ENCODE data around the gene CZIB. TPM values are rescaled to one million over a fixed set of nuclear protein-coding genes. Genes with fewer than 3 reads are reported as not detected.

Gene CZIB
- total and polyA plus RNA-seq, 2 of the 13 experiments (the other 11 are each of a cell fraction or from before 2014, with no cell fraction given): 49.2 to 67.0 TPM

GRCh38 chr1:53220171-53220961 lies at the start of gene CZIB (continued):
- TF ChIP-seq ZBTB3 (CRISPR knock-in tag; IDR thresholded peaks at IDR 0.05; ENCODE audit: borderline replicate concordance, low read depth): 0 out of 2 replicates have a peak, but pooled peaks have one; percentile 27
- TF ChIP-seq ZFP41 (CRISPR knock-in tag; IDR thresholded peaks at IDR 0.05; ENCODE audit: borderline replicate concordance): peak; percentile 92
- peak; percentile 86; the same call in 1 of the 2 replicates for TF ChIP-seq IKZF5 (CRISPR knock-in tag; IDR thresholded peaks at IDR 0.05)
- TF ChIP-seq NFAT5 (CRISPR knock-in tag; IDR thresholded peaks at IDR 0.05): no peak
- peak; percentile 43; the same call in 1 of the 2 replicates for TF ChIP-seq ZNF792 (CRISPR knock-in tag; IDR thresholded peaks at IDR 0.05)
- peak; percentile 42; the same call in 1 of the 2 replicates for TF ChIP-seq ZNF747 (CRISPR knock-in tag; IDR thresholded peaks at IDR 0.05; ENCODE audit: borderline replicate concordance)
- peak; percentile 95; the same call in 1 of the 2 replicates for TF ChIP-seq ZNF614 (CRISPR knock-in tag; IDR thresholded peaks at IDR 0.05; ENCODE audit: borderline replicate concordance)
- peak; percentile 90; the same call in 1 of the 2 replicates for TF ChIP-seq ZNF558 (CRISPR knock-in tag; IDR thresholded peaks at IDR 0.05; ENCODE audit: borderline replicate concordance)
- no peak for TF ChIP-seq SMYD3 (CRISPR knock-in tag; IDR thresholded peaks at IDR 0.05)
- TF ChIP-seq HNRNPUL1 (IDR thresholded peaks at IDR 0.05; ENCODE audit: low read depth, low read length): no peak
- no peak; the same call in 1 of the 2 replicates for TF ChIP-seq NCOR1 (IDR thresholded peaks at IDR 0.05; ENCODE audit: borderline replicate concordance, low read length)
- TF ChIP-seq ZMYM2 (CRISPR knock-in tag; IDR thresholded peaks at IDR 0.05): no peak
- TF ChIP-seq ATF6 (CRISPR knock-in tag; conservative IDR thresholded peaks at IDR 0.05): no peak
- peak; percentile 22 for TF ChIP-seq ZFP36L1 (CRISPR knock-in tag; IDR thresholded peaks at IDR 0.05)
- peak; percentile 87; the same call in 1 of the 2 replicates for TF ChIP-seq NRL (CRISPR knock-in tag; IDR thresholded peaks at IDR 0.05; ENCODE audit: borderline replicate concordance)

All from HepG2 (cell line).